Jurkat, Clone E6-1 (cell line): ENCODE results near the gene ACSS1.
A peak's percentile ranks its signal among the peaks of the same experiment; 100 is the strongest.

Source experiments
- DNase-seq: peaks from one replicate; pipeline ENCODE4 v3.0.0-alpha.2; 2011; ENCODE audit warnings: low read depth, low spot score
- H3K4me3 ChIP-seq: 2 replicates; pipeline ENCODE4 v1.5.1; 2011; ENCODE audit warnings: mild to moderate bottlenecking, low read length, control low read depth, moderate library complexity

ACSS1 gene

GRCh38 chr20:25050501-25051350, 7.2 kb downstream of the ACSS1 start:
- no peak for DNase-seq

GRCh38 chr20:25050082-25050481, 7.9 kb downstream of the ACSS1 start:
- H3K4me3 ChIP-seq: no peak overlapping the region
- no peak for DNase-seq

More at GRCh38 chr20:25050501-25051350, 7.2 kb downstream of the ACSS1 start:
- H3K4me3 ChIP-seq: no peak overlapping the region

- no peak for DNase-seq
- no peak overlapping the region for H3K4me3 ChIP-seq
These were observed 8.5 kb downstream of the ACSS1 start for GRCh38 chr20:25049261-25050060.

- DNase-seq: no peak
- no peak overlapping the region for H3K4me3 ChIP-seq
These were observed 9.4 kb downstream of the ACSS1 start for GRCh38 chr20:25048519-25048952.

GRCh38 chr20:25047766-25048165, 10.2 kb downstream of the ACSS1 start:
- no peak overlapping the region for H3K4me3 ChIP-seq
- no peak for DNase-seq

GRCh38 chr20:25046736-25047666, 10.9 kb downstream of the ACSS1 start:
- no peak for DNase-seq
- no peak overlapping the region for H3K4me3 ChIP-seq

- no peak overlapping the region for H3K4me3 ChIP-seq
These were observed 11.7 kb downstream of the ACSS1 start for GRCh38 chr20:25046181-25046641.

GRCh38 chr20:25045343-25045712, 12.6 kb downstream of the ACSS1 start:
- no peak overlapping the region for H3K4me3 ChIP-seq
- DNase-seq: no peak

More at GRCh38 chr20:25046181-25046641, 11.7 kb downstream of the ACSS1 start:
- no peak for DNase-seq

GRCh38 chr20:25044660-25045342, 13.1 kb downstream of the ACSS1 start:
- H3K4me3 ChIP-seq: no peak overlapping the region
- DNase-seq: no peak

- no peak overlapping the region for H3K4me3 ChIP-seq
- no peak for DNase-seq
These were observed 13.7 kb downstream of the ACSS1 start for GRCh38 chr20:25044261-25044560.

- DNase-seq: no peak
- H3K4me3 ChIP-seq: no peak overlapping the region
These were observed 14.3 kb downstream of the ACSS1 start for GRCh38 chr20:25043499-25044260.

GRCh38 chr20:25042531-25043498, 15.1 kb downstream of the ACSS1 start:
- H3K4me3 ChIP-seq: peak overlapping the region; percentile 20
- peak; percentile 91 for DNase-seq

- DNase-seq: no peak
- no peak overlapping the region for H3K4me3 ChIP-seq
These were observed 16.0 kb downstream of the ACSS1 start for GRCh38 chr20:25041813-25042530.

- no peak overlapping the region for H3K4me3 ChIP-seq
- no peak for DNase-seq
These were observed 17.5 kb downstream of the ACSS1 start for GRCh38 chr20:25040438-25040831.

GRCh38 chr20:25039697-25040437, 18.1 kb downstream of the ACSS1 start:
- H3K4me3 ChIP-seq: no peak overlapping the region
- DNase-seq: no peak

GRCh38 chr20:25038591-25039015, 19.3 kb downstream of the ACSS1 start:
- H3K4me3 ChIP-seq: no peak overlapping the region
- DNase-seq: no peak
